Hippocampal formation (tissue), 2 donors: ENCODE results near the gene SYF2.
"Not testable (repeated sequence)": the region's sequence is repeated elsewhere in the genome, so short reads cannot be mapped to it uniquely, and the experiment has no call there.

Experiments
- DNase-seq, 2 donors: peaks; one replicate each; lab custom pipeline; 2025; lab: John Stamatoyannopoulos, UW

The SYF2 gene

GRCh38 chr1:25232027-25232865 lies at the start of gene SYF2:
SYF2 (minus strand) TSS chr1:25232502; CDS start chr1:25232467, 35 bp downstream.
- DNase-seq = peak; percentile 85 to 94

DNA sequence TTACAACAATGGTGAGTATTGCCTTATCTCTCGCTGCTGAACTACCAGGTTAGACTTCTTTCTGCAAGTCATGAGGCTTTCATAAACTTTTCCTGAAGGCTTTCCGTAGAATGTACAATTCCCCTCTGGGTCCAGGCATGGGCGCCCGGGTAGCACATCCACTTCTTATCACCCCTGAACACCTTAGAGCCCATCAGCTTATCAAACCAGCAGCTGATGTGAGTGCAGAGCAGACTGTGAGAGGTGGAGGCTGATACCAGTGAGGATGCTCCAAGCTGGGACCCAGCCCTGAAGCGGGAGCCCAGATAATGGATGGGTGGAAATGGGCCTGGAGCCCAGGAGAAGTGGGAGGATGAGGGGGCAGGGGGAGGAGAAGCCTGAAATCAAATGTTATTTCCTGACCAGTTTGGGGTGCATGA lies 47.4 kb upstream of the SYF2 start:
- not testable (repeated sequence) for DNase-seq

- DNase-seq = not testable (repeated sequence)
These were observed 46.5 kb upstream of the SYF2 start for GRCh38 chr1:25278790-25279189.

GRCh38 chr1:25278358-25278757 lies 46.1 kb upstream of the SYF2 start:
- not testable (repeated sequence) for DNase-seq

GRCh38 chr1:25277295-25277694 lies 45.0 kb upstream of the SYF2 start:
- DNase-seq = not testable (repeated sequence)

DNA sequence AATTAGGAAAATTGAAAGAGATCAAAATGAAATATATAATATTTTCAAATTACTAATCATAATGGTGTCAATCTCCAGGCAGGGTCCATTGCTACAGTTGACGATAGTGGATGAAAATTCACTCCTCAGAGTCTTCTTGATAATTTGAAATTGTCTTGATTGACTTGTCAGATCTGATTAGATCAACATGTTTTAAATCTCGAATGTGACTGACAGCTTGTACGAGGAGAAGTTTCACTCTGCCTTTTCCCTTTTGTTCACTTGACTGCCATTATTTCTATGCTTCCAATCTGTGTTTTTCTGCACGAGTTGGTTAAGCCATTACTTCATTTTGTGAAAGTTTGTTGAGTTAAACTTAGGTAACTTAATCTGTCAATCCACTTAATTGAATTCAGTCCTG lies 43.3 kb upstream of the SYF2 start:
- DNase-seq = not testable (repeated sequence)

GRCh38 chr1:25272238-25272637 lies 39.9 kb upstream of the SYF2 start, which contains the start of gene RHD:
RHD (plus strand) TSS chr1:25272509; CDS start chr1:25272548, 39 bp downstream.
- DNase-seq = not testable (repeated sequence)

DNA sequence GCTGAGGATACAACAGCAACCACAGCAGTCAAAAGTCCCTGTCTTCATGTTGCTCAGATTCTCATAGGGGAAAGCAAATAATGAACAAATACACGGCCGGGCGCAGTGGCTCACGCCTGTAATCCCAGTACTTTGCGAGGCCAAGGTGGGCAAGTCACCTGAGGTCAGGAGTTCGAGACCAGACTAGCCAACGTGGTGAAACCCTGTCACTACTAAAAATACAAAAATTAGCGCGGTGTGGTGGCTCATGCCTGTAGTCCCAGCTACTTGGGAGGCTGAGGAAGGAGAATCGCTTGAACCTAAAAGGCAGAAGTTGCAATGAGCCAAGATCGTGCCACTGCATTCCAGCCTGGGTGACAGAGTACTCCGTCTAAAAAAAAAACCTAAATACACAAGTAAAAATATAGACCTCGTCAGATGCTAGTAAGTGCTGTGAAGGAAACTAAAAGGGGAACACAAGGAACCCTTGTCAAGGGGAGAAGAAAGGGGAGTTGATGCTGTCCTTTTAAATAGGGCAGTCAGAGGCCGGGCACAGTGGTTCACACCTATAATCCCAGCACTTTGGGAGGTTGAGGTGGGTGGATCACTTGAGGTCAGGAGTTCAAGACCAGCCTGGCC lies 36.0 kb upstream of the SYF2 start:
- not testable (repeated sequence) for DNase-seq

DNA sequence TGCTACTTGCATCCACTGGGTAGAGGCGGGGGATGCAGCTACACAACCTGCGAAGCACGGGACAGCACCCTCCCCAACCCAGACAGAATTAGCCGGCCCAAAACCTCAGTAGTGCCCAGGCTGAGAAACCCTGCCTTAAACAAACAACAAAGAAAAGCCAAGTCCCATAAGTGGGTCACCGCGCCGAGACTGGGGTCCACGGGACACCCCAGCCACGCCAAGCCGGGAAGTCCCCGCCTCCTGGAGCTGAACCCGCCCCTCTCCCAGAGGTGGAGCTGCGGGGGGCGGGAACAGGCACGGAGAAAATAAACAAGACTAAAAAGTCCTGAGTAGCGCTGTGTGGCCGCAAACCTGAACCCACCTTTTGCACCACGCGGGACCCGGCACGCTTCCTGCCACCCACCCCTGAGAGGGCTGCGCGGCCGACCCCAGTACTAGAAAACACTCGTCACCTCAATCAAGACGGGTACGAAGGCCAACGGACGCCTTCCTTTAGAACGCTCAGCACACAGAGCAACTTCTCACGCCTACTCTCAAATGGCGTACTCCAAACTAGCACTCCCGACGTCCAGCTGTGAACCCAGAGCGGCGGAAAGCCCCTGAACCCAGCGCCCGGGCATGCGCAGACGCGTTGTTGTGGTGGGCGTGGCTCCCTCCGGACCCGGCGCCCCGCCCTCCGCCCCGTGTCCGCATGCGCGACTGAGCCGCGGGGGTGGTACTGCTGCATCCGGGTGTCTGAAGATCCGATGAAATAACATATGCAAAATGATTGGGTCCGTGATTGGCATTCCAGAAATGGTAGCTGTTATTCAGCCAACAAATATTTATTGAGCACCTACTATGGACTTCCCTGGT lies 35.2 kb upstream of the SYF2 start:
- peak in 1 of 2 donors; percentile 44 for DNase-seq

GRCh38 chr1:25266554-25267287 lies 34.4 kb upstream of the SYF2 start:
- not testable (repeated sequence) for DNase-seq

DNA sequence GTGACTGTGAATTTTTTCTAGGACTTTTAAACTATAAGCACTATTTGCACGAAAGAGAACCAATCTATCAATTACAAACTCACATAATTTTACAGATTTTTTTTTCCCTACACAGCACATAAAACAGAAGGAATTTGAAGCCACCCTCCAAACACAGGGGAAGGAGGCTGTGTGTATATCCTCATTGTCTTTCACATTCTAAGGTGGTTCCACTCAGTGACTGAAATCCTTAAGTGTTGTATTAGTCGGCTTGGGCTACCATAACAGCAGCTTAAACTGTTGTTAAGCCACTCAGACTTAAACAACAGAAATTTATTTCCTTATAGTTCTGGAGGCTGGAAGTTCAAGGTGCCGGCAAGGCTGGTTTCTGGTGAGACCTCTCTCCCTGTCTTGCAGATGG lies 28.0 kb upstream of the SYF2 start:
- not testable (repeated sequence) for DNase-seq

DNA sequence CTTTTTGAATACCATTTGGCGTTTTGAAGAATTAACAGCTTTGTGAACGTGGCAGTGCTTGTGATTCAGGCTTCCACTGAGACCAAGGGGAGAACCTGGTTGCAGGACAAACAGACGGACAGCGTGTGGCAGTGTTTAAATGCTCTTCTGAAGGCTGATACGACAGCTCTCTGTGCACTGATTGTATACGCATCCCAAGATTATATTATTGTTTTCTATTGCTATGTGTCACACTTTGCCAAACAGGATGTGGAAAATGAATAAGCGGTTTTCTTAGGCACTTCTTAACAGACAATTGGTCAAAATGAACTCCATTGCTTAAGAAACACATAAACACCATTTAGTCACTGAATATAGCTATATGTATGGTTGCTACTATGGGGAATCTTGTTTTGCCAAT lies 27.5 kb upstream of the SYF2 start:
- DNase-seq = not testable (repeated sequence)

- no peak for DNase-seq
These were observed 24.9 kb upstream of the SYF2 start for GRCh38 chr1:25257196-25257595.

GRCh38 chr1:25256578-25256965 lies 24.3 kb upstream of the SYF2 start:
- no peak for DNase-seq

- no peak for DNase-seq
These were observed 23.6 kb upstream of the SYF2 start for GRCh38 chr1:25255706-25256577.

DNA sequence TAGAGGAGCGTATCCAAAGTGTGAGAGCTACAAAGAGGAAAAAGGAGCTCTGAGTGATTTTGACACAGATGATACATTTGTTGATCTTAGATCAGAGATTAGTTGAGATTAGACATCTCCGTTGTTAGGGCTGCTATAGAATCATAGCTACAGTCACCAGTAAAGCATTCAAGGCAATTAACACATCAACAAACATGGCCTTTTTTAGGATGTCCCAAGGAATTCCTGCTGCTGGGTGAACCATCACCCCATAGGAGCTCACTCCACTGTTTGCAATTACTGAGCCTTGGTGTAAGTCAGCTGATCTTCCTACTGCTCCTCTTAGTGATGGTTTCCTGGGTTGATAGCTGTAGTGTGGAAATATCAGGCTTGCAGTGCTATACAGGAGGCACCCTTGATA lies 21.6 kb upstream of the SYF2 start:
- no peak for DNase-seq

DNA sequence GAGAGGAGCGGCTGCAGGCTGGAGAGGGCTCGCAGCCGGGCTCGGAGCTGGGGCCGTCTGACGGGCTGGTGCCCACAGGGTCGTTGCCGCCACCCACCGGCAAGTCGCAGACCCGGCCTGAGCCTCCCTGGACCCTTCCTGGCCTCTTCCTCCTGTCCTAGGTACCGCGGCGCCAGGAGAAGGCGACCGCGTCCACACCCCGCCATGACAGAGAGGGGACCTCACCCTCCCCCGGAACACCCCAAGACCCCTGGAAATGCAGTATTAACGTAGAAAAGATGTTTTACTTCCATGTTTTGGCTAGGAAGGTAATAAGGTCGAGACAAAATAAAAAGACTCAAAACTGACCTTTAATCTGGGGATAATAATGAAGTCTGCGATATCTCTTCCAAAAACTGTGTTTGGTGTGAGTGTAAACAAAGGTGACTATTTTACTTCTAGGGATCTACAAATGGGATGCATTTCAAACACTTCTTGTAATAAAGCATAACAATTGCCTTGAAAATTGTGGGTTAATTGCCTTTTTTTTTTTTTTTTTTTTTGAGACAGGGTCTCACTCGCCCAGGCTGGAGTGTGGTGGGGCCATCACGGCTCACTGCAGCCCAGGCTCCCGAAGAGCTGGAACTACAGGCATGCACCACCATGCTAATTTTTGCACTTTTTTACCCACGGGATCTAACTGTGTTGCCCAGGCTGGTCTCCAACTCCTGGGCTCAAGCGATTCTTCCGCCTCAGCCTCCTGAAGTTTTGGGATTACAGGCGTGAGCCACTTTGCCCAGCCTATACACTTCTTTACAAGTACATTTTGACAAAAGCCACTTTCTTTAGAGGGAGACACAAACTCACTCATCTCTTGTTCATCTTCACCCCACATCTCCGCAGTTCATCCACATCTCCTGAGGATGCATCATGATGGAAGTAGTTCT lies 15.8 kb upstream of the SYF2 start:
- DNase-seq = no peak

- peak; percentile 96 to 99 for DNase-seq
These were observed 14.9 kb upstream of the SYF2 start, which contains the start of gene RSRP1 for GRCh38 chr1:25247024-25247828. RSRP1 (minus strand) TSS chr1:25247454; CDS start chr1:25246963, 491 bp downstream.
